Left ventricle myocardium inferior (tissue), 1 donor: Measurements from ENCODE around the gene DTWD2. TPM values are rescaled to one million over a fixed set of nuclear protein-coding genes. Genes with fewer than 3 reads are reported as not detected.
"Not testable (repeated sequence)": the region's sequence is repeated elsewhere in the genome, so short reads cannot be mapped to it uniquely, and the experiment has no call there.

Source experiments
- DNase-seq: peaks from one replicate; pipeline ENCODE4 v3.0.0-alpha.2; 2020
- H3K27ac ChIP-seq: fragments of 200-600 bp; replicated peaks from 2 replicates; pipeline ENCODE4 v1.8.0; 2021
- H3K27me3 ChIP-seq: fragments of 200-600 bp; 2 replicates; pipeline ENCODE4 v1.8.0; 2021; ENCODE audit warnings: low read depth
- H3K36me3 ChIP-seq: fragments of 200-600 bp; 2 replicates; pipeline ENCODE4 v1.8.0; 2021
- H3K4me1 ChIP-seq: fragments of 200-600 bp; 2 replicates; pipeline ENCODE4 v1.8.0; 2021
- H3K4me3 ChIP-seq: fragments of 200-600 bp; 2 replicates; pipeline ENCODE4 v1.8.0; 2021; ENCODE audit warnings: mild to moderate bottlenecking, moderate library complexity
- H3K9me3 ChIP-seq: fragments of 200-600 bp; replicated peaks from 2 replicates; pipeline ENCODE4 v1.8.0; 2021
- intact Hi-C: fragments of 100-400 bp; cut with micrococcal nuclease; formaldehyde crosslinking; loops from one replicate; pipeline ENCODE4 v1.11.0; 2022
- total RNA-seq: library from RNA; stranded (reverse); fragmentation: NEBNext Ultra II Directional; extraction: Animal tissue kit (Norgen Biotek cat#: 25700); gene quantifications from one replicate; pipeline ENCODE4 v1.2.1, GENCODE V29; 2021
- TF ChIP-seq, protein P1 (sequence below): fragments of 200-600 bp; IDR thresholded peaks from 2 replicates; pipeline ENCODE4 v1.8.0; 2021; ENCODE audit warnings: antibody characterized with exemption, mild to moderate bottlenecking, borderline replicate concordance
- donor health status: DM: no; HTN: yes; CAD: no; lungs with severe emphysema.

Gene DTWD2
- total RNA-seq, 1 donor from 2014 or later, result 14.7 TPM

DNA sequence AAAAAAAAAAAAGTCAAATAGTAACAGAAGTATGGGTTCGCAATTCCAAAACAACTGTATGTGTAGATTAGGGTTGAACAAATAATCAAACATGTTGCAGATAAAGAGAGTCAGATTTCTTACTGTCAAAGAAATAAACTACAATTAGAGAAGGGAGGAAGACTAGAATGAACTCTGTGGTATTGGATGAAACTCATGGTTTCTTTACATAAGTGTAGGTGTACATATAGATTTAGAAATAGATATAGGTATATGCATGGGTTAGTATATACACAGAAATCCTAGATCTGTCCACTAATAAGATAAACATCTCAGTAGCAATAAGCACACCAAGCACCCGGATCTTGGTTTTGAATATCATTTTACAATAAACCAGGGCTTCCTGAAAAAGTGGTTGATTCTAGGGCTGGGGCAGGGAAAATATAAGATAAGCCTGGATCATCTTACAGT lies 21.3 kb downstream of the DTWD2 start:
- H3K27me3 ChIP-seq, result no peaks in the 10 kb centered on the region
- H3K27ac ChIP-seq, result no peak overlapping the region
- H3K4me1 ChIP-seq, result peaks cover 10% of the 10 kb centered on the region
- DNase-seq, result no peak
- TF ChIP-seq, protein P1, sequence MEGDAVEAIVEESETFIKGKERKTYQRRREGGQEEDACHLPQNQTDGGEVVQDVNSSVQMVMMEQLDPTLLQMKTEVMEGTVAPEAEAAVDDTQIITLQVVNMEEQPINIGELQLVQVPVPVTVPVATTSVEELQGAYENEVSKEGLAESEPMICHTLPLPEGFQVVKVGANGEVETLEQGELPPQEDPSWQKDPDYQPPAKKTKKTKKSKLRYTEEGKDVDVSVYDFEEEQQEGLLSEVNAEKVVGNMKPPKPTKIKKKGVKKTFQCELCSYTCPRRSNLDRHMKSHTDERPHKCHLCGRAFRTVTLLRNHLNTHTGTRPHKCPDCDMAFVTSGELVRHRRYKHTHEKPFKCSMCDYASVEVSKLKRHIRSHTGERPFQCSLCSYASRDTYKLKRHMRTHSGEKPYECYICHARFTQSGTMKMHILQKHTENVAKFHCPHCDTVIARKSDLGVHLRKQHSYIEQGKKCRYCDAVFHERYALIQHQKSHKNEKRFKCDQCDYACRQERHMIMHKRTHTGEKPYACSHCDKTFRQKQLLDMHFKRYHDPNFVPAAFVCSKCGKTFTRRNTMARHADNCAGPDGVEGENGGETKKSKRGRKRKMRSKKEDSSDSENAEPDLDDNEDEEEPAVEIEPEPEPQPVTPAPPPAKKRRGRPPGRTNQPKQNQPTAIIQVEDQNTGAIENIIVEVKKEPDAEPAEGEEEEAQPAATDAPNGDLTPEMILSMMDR, result no peak
- no peaks in the 10 kb centered on the region for H3K36me3 ChIP-seq
- H3K4me3 ChIP-seq, result no peak overlapping the region
- no peaks in the 10 kb centered on the region for H3K9me3 ChIP-seq
- intact Hi-C loops, result no loop called here

DNA sequence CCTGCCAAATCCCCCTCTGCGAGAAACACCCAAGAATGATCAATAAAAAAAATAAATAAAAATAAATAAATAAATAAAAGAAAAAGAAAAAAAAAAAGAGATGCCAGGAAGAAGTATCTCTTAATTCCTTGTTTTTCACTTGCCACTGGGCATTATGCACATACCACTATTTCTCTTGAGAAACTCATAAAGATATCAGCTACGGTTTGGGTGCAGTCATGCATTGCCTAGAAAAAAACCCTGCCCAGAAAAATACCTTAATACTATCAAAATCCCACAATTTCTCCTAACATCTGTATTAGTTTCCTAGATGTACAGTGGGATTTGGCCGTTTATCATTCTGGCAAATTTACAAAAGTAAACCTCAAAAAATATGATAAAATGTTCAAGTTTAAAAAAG lies 22.5 kb downstream of the DTWD2 start:
- Histone ChIP-seq H3K4me1 (peaks cover 10% of the 10 kb centered on the region), H3K27ac (no peak overlapping the region), H3K4me3 (no peak overlapping the region), H3K9me3 (no peaks in the 10 kb centered on the region), H3K27me3 (no peaks in the 10 kb centered on the region), H3K36me3 (no peaks in the 10 kb centered on the region)
- intact Hi-C loops, result no loop called here
- no peak for DNase-seq
- TF ChIP-seq, protein P1, result no peak

DNA sequence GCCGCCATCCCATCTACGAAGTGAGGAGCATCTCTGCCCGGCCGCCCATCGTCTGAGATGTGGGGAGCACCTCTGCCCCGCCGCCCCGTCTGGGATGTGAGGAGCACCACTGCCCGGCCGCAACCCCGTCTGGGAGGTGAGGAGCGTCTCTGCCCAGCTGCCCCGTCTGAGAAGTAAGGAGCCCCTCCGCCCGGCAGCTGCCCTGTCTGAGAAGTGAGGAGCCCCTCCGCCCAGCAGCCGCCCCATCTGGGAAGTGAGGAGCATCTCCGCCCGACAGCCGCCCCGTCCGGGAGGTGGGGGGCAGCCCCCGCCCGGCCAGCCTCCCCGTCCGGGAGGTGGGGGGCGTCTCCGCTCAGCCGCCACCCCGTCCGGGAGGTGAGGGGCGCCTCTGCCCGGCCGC lies 23.4 kb downstream of the DTWD2 start:
- H3K4me3 ChIP-seq, intact Hi-C loops, DNase-seq, H3K27ac ChIP-seq, H3K36me3 ChIP-seq, H3K27me3 ChIP-seq, H3K9me3 ChIP-seq: not testable (repeated sequence)
- peaks cover 10% of the 10 kb centered on the region for H3K4me1 ChIP-seq

DNA sequence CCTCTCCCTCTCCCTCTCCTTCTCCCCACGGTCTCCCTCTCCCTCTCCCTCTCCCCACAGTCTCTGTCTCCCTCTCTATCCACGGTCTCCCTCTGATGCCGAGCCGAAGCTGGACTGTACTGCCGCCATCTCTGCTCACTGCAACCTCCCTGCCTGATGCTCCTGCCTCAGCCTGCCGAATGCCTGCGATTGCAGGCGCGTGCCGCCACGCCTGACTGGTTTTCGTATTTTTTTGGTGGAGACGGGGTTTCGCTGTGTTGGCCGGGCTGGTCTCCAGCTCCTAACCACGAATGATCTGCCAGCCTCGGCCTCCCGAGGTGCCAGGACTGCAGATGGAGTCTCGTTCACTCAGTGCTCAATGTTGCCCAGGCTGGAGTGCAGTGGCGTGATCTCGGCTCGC lies 24.0 kb downstream of the DTWD2 start:
- intact Hi-C loops, DNase-seq, H3K4me1 ChIP-seq: not testable (repeated sequence)

DNA sequence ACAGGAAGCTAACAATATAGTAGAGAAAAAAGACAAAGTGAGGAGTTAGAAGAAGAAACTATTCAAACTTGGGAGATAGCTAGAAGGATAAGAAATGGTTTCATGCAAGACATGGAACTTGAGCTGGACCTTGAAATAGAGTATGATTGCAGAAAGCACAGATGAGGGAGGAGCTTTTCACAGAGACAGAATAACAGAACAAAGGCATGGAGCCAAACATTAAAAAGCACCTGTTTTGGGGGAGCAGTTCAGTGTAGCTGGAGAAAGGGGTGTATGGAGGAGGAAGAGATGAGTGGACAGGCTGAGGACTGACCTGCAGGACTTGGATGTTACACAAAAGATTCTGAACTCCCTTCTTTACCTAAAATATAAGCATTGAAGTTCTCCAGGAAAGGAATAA lies 25.2 kb downstream of the DTWD2 start:
- Histone ChIP-seq H3K4me3 (no peak overlapping the region), H3K36me3 (no peaks in the 10 kb centered on the region), H3K27ac (no peak overlapping the region), H3K9me3 (peaks cover 11% of the 10 kb centered on the region), H3K27me3 (no peaks in the 10 kb centered on the region), H3K4me1 (no peaks in the 10 kb centered on the region)
- TF ChIP-seq, protein P1, result no peak
- DNase-seq, result no peak
- intact Hi-C loops, result no loop called here

More for the DNA sequence above, 24.0 kb downstream of the DTWD2 start:
- not testable (repeated sequence) for H3K36me3 ChIP-seq, H3K9me3 ChIP-seq, H3K27me3 ChIP-seq, H3K27ac ChIP-seq, H3K4me3 ChIP-seq

DNA sequence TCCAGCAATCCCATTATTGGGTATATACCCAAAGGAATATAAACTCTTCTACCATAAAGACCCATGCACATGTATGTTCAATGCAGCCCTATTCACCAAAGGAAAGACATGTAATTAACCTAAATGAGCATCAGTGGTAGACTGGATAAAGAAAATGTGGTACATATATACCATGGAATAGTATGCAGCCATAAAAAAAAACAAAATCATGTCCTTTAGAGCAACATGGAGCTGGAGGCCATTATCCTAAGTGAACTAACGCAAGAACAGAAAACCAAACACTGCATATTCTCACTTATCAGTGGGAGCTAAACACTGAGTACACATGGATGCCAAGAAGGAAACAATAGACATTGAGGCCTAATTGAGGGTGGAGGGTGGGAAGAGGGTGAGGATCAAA lies 27.8 kb downstream of the DTWD2 start:
- H3K9me3 ChIP-seq, result peaks cover 11% of the 10 kb centered on the region
- no peaks in the 10 kb centered on the region for H3K27me3 ChIP-seq
- DNase-seq, result no peak
- no peak overlapping the region for H3K27ac ChIP-seq
- H3K4me1 ChIP-seq, result no peaks in the 10 kb centered on the region
- no peaks in the 10 kb centered on the region for H3K36me3 ChIP-seq
- intact Hi-C loops, result no loop called here
- TF ChIP-seq, protein P1, result no peak
- H3K4me3 ChIP-seq, result no peak overlapping the region

DNA sequence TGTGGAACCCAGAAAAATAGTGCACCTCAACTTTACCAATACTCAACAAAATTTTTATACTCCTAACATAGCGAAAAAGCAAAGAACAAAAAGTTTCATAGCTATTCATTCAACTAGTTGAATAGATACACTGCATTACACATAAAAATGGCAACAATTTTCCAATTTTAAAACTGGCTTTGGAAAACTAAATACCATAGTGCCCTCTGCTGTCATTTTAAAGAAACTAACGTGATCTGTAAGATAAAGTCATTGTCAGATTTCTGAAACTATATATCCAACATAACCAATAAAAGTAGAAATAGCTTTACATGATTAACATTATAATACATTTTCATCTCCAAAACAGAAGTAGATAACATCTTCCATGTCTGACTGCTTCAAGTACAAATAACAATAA lies 31.6 kb downstream of the DTWD2 start:
- TF ChIP-seq, protein P1, result peak; percentile 32
- Histone ChIP-seq H3K4me3 (no peak overlapping the region), H3K4me1 (peaks cover 5% of the 10 kb centered on the region), H3K9me3 (peaks cover 11% of the 10 kb centered on the region), H3K27me3 (no peaks in the 10 kb centered on the region), H3K36me3 (no peaks in the 10 kb centered on the region), H3K27ac (no peak overlapping the region)
- no peak for DNase-seq
- intact Hi-C loops, result no loop called here
